ENCODE measurements around the gene KRT76. TPM values are rescaled to one million over a fixed set of nuclear protein-coding genes. Genes with fewer than 3 reads are reported as not detected.

The KRT76 gene
- polyA plus RNA-seq, 1 of the 3 experiments (the other 2 are of a cell fraction), result not detected

GRCh38 chr12:52781399-52782082 is 4.4 kb upstream of the KRT76 start:
- TF ChIP-seq MEF2A (IDR thresholded peaks at IDR 0.05; ENCODE audit: borderline replicate concordance, low read depth) (no peak), YY1 (IDR thresholded peaks at IDR 0.05; ENCODE audit: low read depth) (no peak), GATA2 (CRISPR knock-in tag; IDR thresholded peaks at IDR 0.05) (no peak), SMC3 (IDR thresholded peaks at IDR 0.05; ENCODE audit: low read depth, low read length) (no peak), ZBTB33 (IDR thresholded peaks at IDR 0.05; ENCODE audit: borderline replicate concordance, low read depth) (no peak), USF1 (IDR thresholded peaks at IDR 0.05; ENCODE audit: borderline replicate concordance, low read depth) (no peak), GABPA (IDR thresholded peaks at IDR 0.05; ENCODE audit: low read depth) (no peak), CHD2 (IDR thresholded peaks at IDR 0.05; ENCODE audit: low read length, partially characterized antibody) (no peak), USF2 (IDR thresholded peaks at IDR 0.05; ENCODE audit: borderline replicate concordance, low read depth, low read length) (no peak), FOXJ3 (CRISPR knock-in tag; IDR thresholded peaks at IDR 0.05) (no peak), CTCF (IDR thresholded peaks at IDR 0.05) (no peak), TEAD4 (IDR thresholded peaks at IDR 0.05; ENCODE audit: borderline replicate concordance, insufficient read depth) (no peak), NFIC (IDR thresholded peaks at IDR 0.05; ENCODE audit: borderline replicate concordance) (no peak), EZH2phosphoT487 (IDR thresholded peaks at IDR 0.05; ENCODE audit: borderline replicate concordance, low read depth) (no peak), MXI1 (IDR thresholded peaks at IDR 0.05; ENCODE audit: low read depth, low read length) (no peak), MAX (IDR thresholded peaks at IDR 0.05; ENCODE audit: low read depth) (no peak), REST (IDR thresholded peaks at IDR 0.05; ENCODE audit: low read depth, low read length) (no peak)
- Histone ChIP-seq H3K9ac (no peak overlapping the region), H2AFZ (ENCODE audit: low read depth) (no peak overlapping the region), H3K79me2 (ENCODE audit: insufficient read depth) (no peaks in the 10 kb centered on the region), H3K4me1 (ENCODE audit: control insufficient read depth in 1 of 2, insufficient read depth in 2 of 2, low read depth in 1 of 2, low read length in 1 of 2) (no peaks in the 10 kb centered on the region), H3F3A (replicated peaks; ENCODE audit: insufficient read depth) (no peaks in the 10 kb centered on the region), H3K36me3 (replicated peaks in 1 of 2; ENCODE audit: control insufficient read depth in 1 of 2, insufficient read depth in 2 of 2, low read length in 1 of 2) (no peaks in the 10 kb centered on the region), H4K20me1 (ENCODE audit: insufficient read depth) (no peaks in the 10 kb centered on the region), H3K9me3 (no peaks in the 10 kb centered on the region), H3K4me2 (no peak overlapping the region), H3K27ac (ENCODE audit: low read depth in 2 of 2, low read length in 1 of 2) (no peak overlapping the region), H3K4me3 (ENCODE audit: low read depth in 2 of 2, low read length in 1 of 2) (no peak overlapping the region), H3K9me2 (no peaks in the 10 kb centered on the region), H3K27me3 (ENCODE audit: insufficient read depth) (peaks cover 17% of the 10 kb centered on the region; the same call in 1 of the 2 replicates)
- no peak for DNase-seq
- CTCF ChIA-PET, result interaction anchor here (0.6 to 0.9 kb wide), 2 partner anchors 9 to 108 kb away, joined by 3 read pairs; no protein-coding TSS in a partner anchor
- 17% methylated on average over 4 of the region's 4 CpGs for WGBS (ENCODE audit: low lambda C conversion rate)
- POLR2A ChIA-PET, result no interaction called here

Measured in SK-N-SH (cell line).